Mammary epithelial cell (primary cell): Measurements from ENCODE around the gene C4orf50.

Experiments
- EZH2 ChIP-seq: IDR thresholded peaks from 2 replicates; pipeline ENCODE4 v1.6.1; 2012; ENCODE audit warnings: low read length, inconsistent platforms, borderline replicate concordance
- TF ChIP-seq, protein P1 (sequence below), 2 donors: IDR thresholded peaks in 1 of 2; conservative IDR thresholded peaks in 1 of 2; 2 replicates each; pipeline ENCODE4 v1.5.1; 2011 to 2012; ENCODE audit warnings: inconsistent platforms in 2 of 2, low read length in 2 of 2, mild to moderate bottlenecking in 2 of 2, control low read depth in 1 of 2, low read depth in 1 of 2; ENCODE audit not compliant: insufficient read depth in 1 of 2; ENCODE audit errors: extremely low read depth in 1 of 2

DNA sequence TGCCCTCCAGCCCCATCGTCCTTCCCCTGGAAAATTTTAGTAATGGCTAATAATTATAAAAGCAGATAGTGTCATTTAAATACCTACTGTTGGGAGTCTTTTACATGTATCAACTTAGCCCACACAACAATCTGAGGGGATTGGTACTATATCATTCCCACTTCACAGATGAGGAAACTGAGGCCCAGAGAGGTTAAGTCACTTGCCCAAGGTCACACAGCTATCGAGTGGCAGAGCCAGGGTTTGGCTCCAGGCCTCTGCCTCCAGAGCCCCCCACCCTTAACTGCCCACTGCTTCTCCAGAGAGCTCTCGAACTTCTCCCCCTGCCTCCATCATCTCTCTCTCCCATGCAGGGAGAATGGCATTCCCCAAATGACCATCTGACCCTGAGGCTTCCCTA lies 7.4 kb downstream of the C4orf50 start:
- TF ChIP-seq, protein P1, sequence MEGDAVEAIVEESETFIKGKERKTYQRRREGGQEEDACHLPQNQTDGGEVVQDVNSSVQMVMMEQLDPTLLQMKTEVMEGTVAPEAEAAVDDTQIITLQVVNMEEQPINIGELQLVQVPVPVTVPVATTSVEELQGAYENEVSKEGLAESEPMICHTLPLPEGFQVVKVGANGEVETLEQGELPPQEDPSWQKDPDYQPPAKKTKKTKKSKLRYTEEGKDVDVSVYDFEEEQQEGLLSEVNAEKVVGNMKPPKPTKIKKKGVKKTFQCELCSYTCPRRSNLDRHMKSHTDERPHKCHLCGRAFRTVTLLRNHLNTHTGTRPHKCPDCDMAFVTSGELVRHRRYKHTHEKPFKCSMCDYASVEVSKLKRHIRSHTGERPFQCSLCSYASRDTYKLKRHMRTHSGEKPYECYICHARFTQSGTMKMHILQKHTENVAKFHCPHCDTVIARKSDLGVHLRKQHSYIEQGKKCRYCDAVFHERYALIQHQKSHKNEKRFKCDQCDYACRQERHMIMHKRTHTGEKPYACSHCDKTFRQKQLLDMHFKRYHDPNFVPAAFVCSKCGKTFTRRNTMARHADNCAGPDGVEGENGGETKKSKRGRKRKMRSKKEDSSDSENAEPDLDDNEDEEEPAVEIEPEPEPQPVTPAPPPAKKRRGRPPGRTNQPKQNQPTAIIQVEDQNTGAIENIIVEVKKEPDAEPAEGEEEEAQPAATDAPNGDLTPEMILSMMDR (conservative IDR thresholded peaks at IDR 0.05 in 1 of 2, IDR thresholded peaks at IDR 0.05 in 1 of 2; ENCODE audit: extremely low read depth in 1 of 2, insufficient read depth in 1 of 2, low read depth in 1 of 2, low read length in 2 of 2), result no peak
- no peak for TF ChIP-seq EZH2
